ENCODE measurements around the gene AHDC1.

- TF ChIP-seq CTCF (IDR thresholded peaks at IDR 0.05; ENCODE audit: poor library complexity) (no peak), EZH2 (IDR thresholded peaks at IDR 0.05; ENCODE audit: borderline replicate concordance) (no peak)
Observed at GRCh38 chr1:27638047-27638734, 34.2 kb upstream of the AHDC1 start.
